Vagina (tissue), 2 donors: ENCODE results near the gene SMG7.

ENCODE experiments used
- CTCF ChIP-seq, 3 experiments: fragments of 450-650 bp in 2 of 3; fragments of 200-600 bp in 1 of 3; sonication (generic) in 1 of 3; IDR thresholded peaks; one replicate each; pipeline ENCODE4 v1.5.1; 2017 to 2019; ENCODE audit warnings: antibody characterized with exemption in 3 of 3, mild to moderate bottlenecking in 2 of 3, moderate library complexity in 2 of 3
- POLR2A ChIP-seq, 2 donors: fragments of 450-650 bp; IDR thresholded peaks; one replicate each; pipeline ENCODE4 v1.6.1; 2017; ENCODE audit warnings: antibody characterized with exemption in 2 of 2, mild to moderate bottlenecking in 2 of 2, moderate library complexity in 2 of 2
- POLR2AphosphoS5 ChIP-seq, 2 donors: sonication (generic); formaldehyde crosslinking; IDR thresholded peaks; one replicate each; pipeline ENCODE4 v1.9.0; 2017; ENCODE audit warnings: antibody characterized with exemption in 2 of 2, mild to moderate bottlenecking in 2 of 2, low read depth in 1 of 2; ENCODE audit not compliant: insufficient read depth in 1 of 2

- TF ChIP-seq CTCF (IDR thresholded peaks at IDR 0.05) (no peak), POLR2AphosphoS5 (IDR thresholded peaks at IDR 0.05; ENCODE audit: insufficient read depth in 1 of 2, low read depth in 1 of 2) (no peak), POLR2A (IDR thresholded peaks at IDR 0.05) (no peak)
Observed at GRCh38 chr1:183483224-183483623, 10.9 kb downstream of the SMG7 start.
